Uterus (tissue), 4 donors: Measurements from ENCODE around the gene PPM1H. TPM values are rescaled to one million over a fixed set of nuclear protein-coding genes. Genes with fewer than 3 reads are reported as not detected.
"Not testable (repeated sequence)": the region's sequence is repeated elsewhere in the genome, so short reads cannot be mapped to it uniquely, and the experiment has no call there.

Experiments used
- DNase-seq, 2 donors: peaks; one replicate each; pipeline ENCODE4 v3.0.0-alpha.2; 2019 to 2020
- H3K27ac ChIP-seq, 2 donors: fragments of 200-600 bp; sonication (generic); 1 replicate in 1 of 2; 2 replicates in 1 of 2; pipeline ENCODE4 v1.5.1; 2016 to 2018
- H3K27me3 ChIP-seq, 2 donors: fragments of 200-600 bp; sonication (generic); one replicate each; pipeline ENCODE4 v1.5.1; 2018 to 2019; ENCODE audit warnings: control low read depth in 1 of 2
- H3K36me3 ChIP-seq, 2 donors: fragments of 200-600 bp; sonication (generic); one replicate each; pipeline ENCODE4 v1.5.1; 2019; ENCODE audit warnings: control low read depth in 1 of 2
- H3K4me1 ChIP-seq, 2 donors: fragments of 200-600 bp; sonication (generic); one replicate each; pipeline ENCODE4 v1.5.1; 2018 to 2019; ENCODE audit warnings: control low read depth in 1 of 2
- H3K4me3 ChIP-seq, 2 donors: fragments of 200-600 bp; sonication (generic); 1 replicate in 1 of 2; 2 replicates in 1 of 2; pipeline ENCODE4 v1.5.1; 2018 to 2019; ENCODE audit warnings: mild to moderate bottlenecking in 1 of 2
- H3K9me3 ChIP-seq, 2 donors: fragments of 200-600 bp; sonication (generic); one replicate each; pipeline ENCODE4 v1.5.1; 2019; ENCODE audit warnings: control low read depth in 1 of 2
- CTCF ChIP-seq, 4 experiments: fragments of 200-600 bp in 2 of 4; fragments of 450-650 bp in 2 of 4; sonication (generic) in 2 of 4; IDR thresholded peaks; one replicate each; pipeline ENCODE4 v1.5.1; 2016 to 2019; ENCODE audit warnings: antibody characterized with exemption in 4 of 4, mild to moderate bottlenecking in 2 of 4, moderate library complexity in 1 of 4
- POLR2A ChIP-seq, 2 donors: fragments of 450-650 bp; IDR thresholded peaks; one replicate each; pipeline ENCODE4 v1.6.1; 2016; ENCODE audit warnings: antibody characterized with exemption in 2 of 2, mild to moderate bottlenecking in 1 of 2, moderate library complexity in 1 of 2
- intact Hi-C: fragments of 100-400 bp; cut with DNase I; formaldehyde crosslinking; loops from one replicate; pipeline ENCODE4 v1.15.1; 2023; ENCODE audit warnings: low total_unique reads
- total RNA-seq, 4 donors: library from RNA; depleted of rRNA in 3 of 4; stranded (reverse); fragments of >200 nt in 3 of 4; gene quantifications; one replicate each; pipeline versions ENCODE4 v1.1.0 to v1.2.4, GENCODE V29; 2014 to 2023
- donor health status: DM: yes; HTN: yes; CAD: no.

PPM1H gene
- total RNA-seq, 4 donors from 2014 or later, result 2.0 to 24.1 (median 6.6) TPM

DNA sequence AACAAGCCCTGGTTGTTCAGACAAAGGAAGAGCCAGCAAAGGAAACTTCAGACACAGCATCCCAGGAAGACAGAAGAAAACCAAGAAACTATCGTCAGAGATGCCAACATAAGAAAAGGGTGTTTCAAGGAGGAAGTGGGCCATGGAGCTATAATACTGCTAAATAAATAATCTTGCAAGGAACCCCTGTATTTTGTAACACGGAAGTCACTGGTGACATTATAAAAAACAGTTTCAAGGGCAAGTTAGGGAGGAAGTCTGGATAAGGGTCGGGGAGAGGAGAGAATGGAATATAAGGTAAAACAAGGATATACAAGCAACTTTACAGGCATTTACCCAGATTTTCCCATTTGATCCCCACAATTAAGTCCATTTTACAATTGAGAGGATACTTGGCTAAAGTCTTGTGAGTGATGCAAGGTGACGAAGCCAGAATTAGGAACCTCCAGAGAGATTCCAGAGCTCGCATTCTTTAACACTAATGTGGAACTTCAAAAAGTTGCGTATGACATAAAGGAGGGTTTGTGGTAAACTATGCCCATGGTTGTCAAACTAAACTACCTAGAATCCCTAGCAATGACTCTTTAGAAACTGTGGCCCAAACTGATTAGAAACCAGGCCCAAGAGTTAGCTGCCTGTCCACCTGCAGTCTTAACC, 46.4 kb downstream of the PPM1H start:
- Histone ChIP-seq H3K27ac (no peak overlapping the region), H3K9me3 (no peaks in the 10 kb centered on the region), H3K4me3 (no peak overlapping the region), H3K4me1 (no peaks in the 10 kb centered on the region), H3K36me3 (no peaks in the 10 kb centered on the region), H3K27me3 (no peaks in the 10 kb centered on the region)
- DNase-seq, result no peak
- intact Hi-C loops, result no loop called here
- TF ChIP-seq POLR2A (IDR thresholded peaks at IDR 0.05) (no peak), CTCF (IDR thresholded peaks at IDR 0.05) (no peak)

DNA sequence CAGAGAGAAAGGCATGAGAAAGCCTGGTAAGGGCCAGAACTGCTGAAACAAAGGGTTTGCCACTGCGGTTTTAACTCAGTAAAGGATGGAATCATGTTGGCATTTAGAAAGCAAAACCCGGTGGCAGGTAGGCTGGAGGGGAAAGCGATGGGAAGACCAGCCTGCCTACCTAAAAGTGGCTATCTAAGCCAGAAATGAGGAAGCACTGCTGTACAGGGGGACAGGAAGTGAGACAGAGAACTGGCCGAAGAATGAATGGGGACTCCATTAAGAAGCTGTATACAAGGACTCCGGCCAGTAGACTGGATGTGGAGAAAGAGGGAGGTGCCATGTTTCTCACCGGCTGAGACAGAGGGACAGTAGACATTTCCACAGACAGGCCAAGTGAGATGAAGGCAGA, 48.2 kb downstream of the PPM1H start:
- DNase-seq, result no peak
- no peak for TF ChIP-seq CTCF (IDR thresholded peaks at IDR 0.05)
- no peak for TF ChIP-seq POLR2A (IDR thresholded peaks at IDR 0.05)
- no peaks in the 10 kb centered on the region for H3K4me1 ChIP-seq
- H3K9me3 ChIP-seq, result no peaks in the 10 kb centered on the region
- intact Hi-C loops, result no loop called here
- H3K4me3 ChIP-seq, result no peak overlapping the region
- no peak overlapping the region for H3K27ac ChIP-seq
- H3K27me3 ChIP-seq, result no peaks in the 10 kb centered on the region
- no peaks in the 10 kb centered on the region for H3K36me3 ChIP-seq

DNA sequence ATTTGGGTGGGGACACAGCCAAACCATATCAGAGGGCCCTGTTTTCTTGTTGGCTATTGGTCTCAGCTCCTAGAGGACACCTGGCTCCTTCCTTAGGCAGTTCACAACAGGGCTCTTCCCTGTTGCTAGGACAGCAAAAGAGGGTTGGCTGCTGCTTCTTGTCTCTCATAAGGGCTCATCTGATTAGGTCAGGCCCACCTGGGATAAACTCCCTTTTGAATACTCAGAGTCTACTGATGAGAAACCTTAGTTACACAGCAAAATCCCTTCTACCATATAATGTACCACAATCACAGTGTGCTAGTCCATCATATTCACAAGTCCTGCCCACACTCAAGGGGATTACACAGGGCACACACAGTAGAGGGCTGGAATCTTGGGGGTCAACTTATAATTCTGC, 49.7 kb downstream of the PPM1H start:
- TF ChIP-seq POLR2A (IDR thresholded peaks at IDR 0.05) (no peak), CTCF (IDR thresholded peaks at IDR 0.05) (no peak)
- Histone ChIP-seq H3K27ac (no peak overlapping the region), H3K9me3 (no peaks in the 10 kb centered on the region), H3K36me3 (no peaks in the 10 kb centered on the region), H3K4me1 (no peaks in the 10 kb centered on the region), H3K27me3 (no peaks in the 10 kb centered on the region), H3K4me3 (no peak overlapping the region)
- no peak for DNase-seq
- intact Hi-C loops, result no loop called here

DNA sequence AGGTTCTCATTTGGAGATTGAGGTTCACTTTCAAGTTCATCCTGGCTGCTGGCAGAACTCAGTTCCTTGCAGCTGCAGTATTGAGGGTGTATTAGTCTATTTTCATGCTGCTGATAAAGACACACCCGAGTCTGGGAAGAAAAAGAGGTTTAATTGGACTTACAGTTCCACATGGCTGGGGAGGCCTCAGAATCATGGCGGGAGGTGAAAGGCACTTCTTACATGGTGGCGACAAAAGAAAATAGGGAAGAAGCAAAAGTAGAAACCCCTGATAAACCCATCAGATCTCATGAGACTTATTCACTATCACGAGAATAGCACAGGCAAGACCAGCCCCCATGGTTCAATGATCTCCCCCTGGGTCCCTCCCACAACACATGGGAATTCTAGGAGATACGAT, 50.1 kb downstream of the PPM1H start:
- H3K36me3 ChIP-seq, H3K9me3 ChIP-seq, H3K4me3 ChIP-seq, H3K4me1 ChIP-seq, intact Hi-C loops, H3K27me3 ChIP-seq, H3K27ac ChIP-seq, DNase-seq: not testable (repeated sequence)

DNA sequence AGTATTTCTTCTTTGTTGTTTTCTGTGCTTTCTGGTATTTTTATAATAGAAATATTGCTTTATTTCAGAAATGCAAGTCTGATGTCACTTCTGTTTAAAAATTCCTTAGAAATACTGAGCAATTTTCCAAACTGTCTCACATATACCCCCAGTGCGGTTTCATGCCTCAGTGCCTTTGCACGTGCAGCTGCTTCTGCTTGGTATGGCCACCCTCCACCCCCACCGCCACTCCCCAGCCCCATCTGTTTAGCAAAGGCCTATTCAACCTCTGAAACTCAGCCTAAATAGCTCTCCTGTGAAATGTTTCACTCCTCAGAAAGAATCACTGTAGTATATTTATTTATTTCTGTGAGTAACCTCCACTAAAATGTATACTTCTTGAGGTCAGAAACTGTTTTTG, 52.3 kb downstream of the PPM1H start:
- Histone ChIP-seq H3K27ac (no peak overlapping the region), H3K36me3 (no peaks in the 10 kb centered on the region), H3K9me3 (no peaks in the 10 kb centered on the region), H3K4me3 (no peak overlapping the region), H3K27me3 (no peaks in the 10 kb centered on the region), H3K4me1 (no peaks in the 10 kb centered on the region)
- no peak for DNase-seq
- no peak for TF ChIP-seq POLR2A (IDR thresholded peaks at IDR 0.05)
- no peak for TF ChIP-seq CTCF (IDR thresholded peaks at IDR 0.05)
- intact Hi-C loops, result no loop called here

- TF ChIP-seq CTCF (IDR thresholded peaks at IDR 0.05) (no peak), POLR2A (IDR thresholded peaks at IDR 0.05) (no peak)
- no peaks in the 10 kb centered on the region for H3K4me1 ChIP-seq
- intact Hi-C loops, result no loop called here
- H3K4me3 ChIP-seq, result no peak overlapping the region
- H3K27me3 ChIP-seq, result no peaks in the 10 kb centered on the region
- no peak for DNase-seq
- H3K27ac ChIP-seq, result no peak overlapping the region
- no peaks in the 10 kb centered on the region for H3K36me3 ChIP-seq
- H3K9me3 ChIP-seq, result no peaks in the 10 kb centered on the region
Measured at GRCh38 chr12:62882140-62882539, 52.8 kb downstream of the PPM1H start.
